ENCODE measurements around the gene AQP12B.

Gene AQP12B

DNA sequence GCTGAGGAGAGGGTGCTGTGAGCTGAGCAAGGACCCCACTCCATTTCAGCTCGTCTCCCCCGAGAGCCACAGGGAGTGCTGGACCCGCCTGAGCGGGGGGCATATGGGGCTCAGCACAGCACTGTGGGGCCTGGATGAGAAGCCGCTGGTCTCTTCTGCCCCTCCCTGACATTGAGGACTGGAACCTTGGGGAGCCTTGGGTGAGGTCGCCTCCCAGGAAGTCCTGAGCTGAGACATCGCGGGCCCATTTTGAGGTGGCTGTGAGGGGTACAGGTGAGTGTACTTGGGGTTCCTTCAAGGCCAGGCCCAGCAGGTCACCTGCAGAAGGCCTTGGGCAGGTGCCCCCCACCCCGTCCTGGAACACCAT is 5.9 kb upstream of the AQP12B start:
- Histone ChIP-seq H2AFZ (ENCODE audit: low read depth, low read length) (no peak overlapping the region), H3K36me3 (ENCODE audit: insufficient read depth, low read length) (no peaks in the 10 kb centered on the region), H3K4me2 (ENCODE audit: insufficient read depth, low read length) (no peak overlapping the region), H3K4me1 (ENCODE audit: insufficient read depth, low read length) (no peaks in the 10 kb centered on the region), H3K9me3 (ENCODE audit: insufficient read depth, low read length, severe bottlenecking) (no peaks in the 10 kb centered on the region), H3K4me3 (ENCODE audit: low read depth in 1 of 2, low read length in 2 of 2) (no peak overlapping the region), H3K9ac (ENCODE audit: low read depth, low read length) (no peak overlapping the region), H3K27me3 (ENCODE audit: insufficient read depth, low read length, poor library complexity) (peaks cover 10% of the 10 kb centered on the region), H3K27ac (ENCODE audit: low read length) (no peak overlapping the region), H3K79me2 (ENCODE audit: insufficient read depth, low read length) (no peaks in the 10 kb centered on the region), H4K20me1 (ENCODE audit: insufficient read depth, low read length) (no peaks in the 10 kb centered on the region)
- no peak for ATAC-seq (ENCODE audit: insufficient read depth, low read depth)
- TF ChIP-seq EZH2 (IDR thresholded peaks at IDR 0.05; ENCODE audit: borderline replicate concordance, low read depth, low read length, severe bottlenecking), result no peak
- TF ChIP-seq, protein P1, sequence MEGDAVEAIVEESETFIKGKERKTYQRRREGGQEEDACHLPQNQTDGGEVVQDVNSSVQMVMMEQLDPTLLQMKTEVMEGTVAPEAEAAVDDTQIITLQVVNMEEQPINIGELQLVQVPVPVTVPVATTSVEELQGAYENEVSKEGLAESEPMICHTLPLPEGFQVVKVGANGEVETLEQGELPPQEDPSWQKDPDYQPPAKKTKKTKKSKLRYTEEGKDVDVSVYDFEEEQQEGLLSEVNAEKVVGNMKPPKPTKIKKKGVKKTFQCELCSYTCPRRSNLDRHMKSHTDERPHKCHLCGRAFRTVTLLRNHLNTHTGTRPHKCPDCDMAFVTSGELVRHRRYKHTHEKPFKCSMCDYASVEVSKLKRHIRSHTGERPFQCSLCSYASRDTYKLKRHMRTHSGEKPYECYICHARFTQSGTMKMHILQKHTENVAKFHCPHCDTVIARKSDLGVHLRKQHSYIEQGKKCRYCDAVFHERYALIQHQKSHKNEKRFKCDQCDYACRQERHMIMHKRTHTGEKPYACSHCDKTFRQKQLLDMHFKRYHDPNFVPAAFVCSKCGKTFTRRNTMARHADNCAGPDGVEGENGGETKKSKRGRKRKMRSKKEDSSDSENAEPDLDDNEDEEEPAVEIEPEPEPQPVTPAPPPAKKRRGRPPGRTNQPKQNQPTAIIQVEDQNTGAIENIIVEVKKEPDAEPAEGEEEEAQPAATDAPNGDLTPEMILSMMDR (IDR thresholded peaks at IDR 0.05; ENCODE audit: borderline replicate concordance, extremely low read depth, low read length, poor library complexity, severe bottlenecking), result no peak
- no peak for DNase-seq

DNA sequence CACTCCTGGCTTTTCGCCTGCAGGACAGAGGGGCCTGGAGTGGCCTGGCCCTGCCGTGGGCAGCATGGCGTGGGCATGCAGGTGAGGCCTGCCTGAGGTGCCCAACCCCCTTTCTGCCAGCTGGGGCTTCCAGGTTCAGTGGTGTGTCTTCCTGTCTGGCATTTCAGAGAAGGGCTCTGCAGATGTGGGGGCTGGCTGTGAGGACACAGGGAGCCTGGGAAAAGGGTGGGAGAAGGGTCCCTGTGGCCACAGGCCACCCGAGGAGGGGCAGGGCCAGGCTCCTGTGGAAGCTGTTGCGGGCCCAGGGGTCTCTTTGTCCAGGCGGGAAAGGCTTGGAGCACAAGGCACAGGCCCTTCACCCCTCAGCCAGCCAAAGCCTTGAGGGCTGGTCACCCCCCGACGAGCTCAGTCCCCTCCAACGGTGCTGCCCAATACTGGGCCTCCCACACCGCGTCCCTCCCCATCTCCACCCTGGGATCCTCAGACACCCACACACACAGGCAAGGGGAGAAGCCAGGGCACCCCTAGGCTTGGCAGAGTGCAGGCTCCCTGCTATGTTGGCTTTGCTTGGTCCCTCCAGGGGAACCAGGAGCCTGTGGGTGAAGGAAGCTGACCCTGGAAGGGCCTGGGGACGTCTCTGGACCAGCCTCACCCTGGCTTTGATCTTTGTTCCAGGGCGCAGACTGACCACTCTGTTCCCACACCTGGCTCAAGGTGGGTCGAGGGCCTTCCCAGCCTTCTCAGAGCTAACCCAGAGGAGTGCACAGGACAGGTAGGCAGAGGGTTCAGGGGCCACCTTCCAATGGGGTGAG is 5.3 kb upstream of the AQP12B start:
- H3K4me3 ChIP-seq (ENCODE audit: low read depth in 1 of 2, low read length in 2 of 2), result no peak overlapping the region
- no peak overlapping the region for H2AFZ ChIP-seq (ENCODE audit: low read depth, low read length)
- TF ChIP-seq, protein P1 (IDR thresholded peaks at IDR 0.05; ENCODE audit: borderline replicate concordance, extremely low read depth, low read length, poor library complexity, severe bottlenecking), result no peak
- no peak for TF ChIP-seq EZH2 (IDR thresholded peaks at IDR 0.05; ENCODE audit: borderline replicate concordance, low read depth, low read length, severe bottlenecking)
- ATAC-seq (ENCODE audit: insufficient read depth, low read depth) (no peak), DNase-seq (no peak)
- no peaks in the 10 kb centered on the region for H4K20me1 ChIP-seq (ENCODE audit: insufficient read depth, low read length)
- H3K79me2 ChIP-seq (ENCODE audit: insufficient read depth, low read length), result no peaks in the 10 kb centered on the region
- H3K27me3 ChIP-seq (ENCODE audit: insufficient read depth, low read length, poor library complexity), result peaks cover 10% of the 10 kb centered on the region
- no peaks in the 10 kb centered on the region for H3K9me3 ChIP-seq (ENCODE audit: insufficient read depth, low read length, severe bottlenecking)
- no peak overlapping the region for H3K9ac ChIP-seq (ENCODE audit: low read depth, low read length)
- H3K4me1 ChIP-seq (ENCODE audit: insufficient read depth, low read length), result no peaks in the 10 kb centered on the region
- no peaks in the 10 kb centered on the region for H3K36me3 ChIP-seq (ENCODE audit: insufficient read depth, low read length)
- no peak overlapping the region for H3K27ac ChIP-seq (ENCODE audit: low read length)
- H3K4me2 ChIP-seq (ENCODE audit: insufficient read depth, low read length), result no peak overlapping the region

DNA sequence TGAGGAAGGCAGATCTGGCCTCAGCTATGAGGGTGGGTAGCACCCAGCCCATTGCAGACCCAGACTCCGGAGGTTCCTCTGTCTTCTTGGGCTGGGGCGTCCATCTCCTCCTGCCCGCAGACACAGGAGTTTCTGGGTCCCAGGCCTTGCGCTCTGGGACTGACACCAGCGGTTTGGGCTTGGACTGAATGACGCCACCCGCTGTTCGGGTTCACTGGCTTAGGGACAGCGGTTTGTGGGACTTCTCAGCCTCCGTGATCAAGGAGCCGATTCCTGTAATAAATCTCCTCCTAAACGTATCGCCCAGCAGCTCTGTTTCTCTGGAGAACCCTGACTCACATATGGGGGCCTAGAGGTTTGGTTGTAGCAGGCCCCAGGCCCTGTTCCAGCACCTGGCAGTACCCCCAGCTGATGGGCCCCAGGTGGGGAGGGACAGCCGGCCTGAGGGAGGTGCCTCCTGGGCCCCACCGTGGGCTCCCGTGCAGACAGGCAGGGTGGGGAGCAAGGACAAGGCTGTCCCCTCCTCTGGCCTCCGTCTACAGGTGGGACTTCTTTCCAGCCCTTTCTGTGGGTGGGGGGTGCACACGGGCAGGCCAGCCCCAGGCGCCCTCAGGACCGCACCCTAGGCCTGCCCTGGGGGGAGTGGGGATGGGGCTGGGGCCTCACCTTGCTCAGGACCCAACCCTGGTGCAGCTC is 4.5 kb upstream of the AQP12B start:
- Histone ChIP-seq H3K36me3 (ENCODE audit: insufficient read depth, low read length) (no peaks in the 10 kb centered on the region), H3K4me1 (ENCODE audit: insufficient read depth, low read length) (no peaks in the 10 kb centered on the region), H4K20me1 (ENCODE audit: insufficient read depth, low read length) (no peaks in the 10 kb centered on the region), H3K4me2 (ENCODE audit: insufficient read depth, low read length) (no peak overlapping the region), H2AFZ (ENCODE audit: low read depth, low read length) (no peak overlapping the region), H3K9ac (ENCODE audit: low read depth, low read length) (no peak overlapping the region), H3K27ac (ENCODE audit: low read length) (no peak overlapping the region), H3K9me3 (ENCODE audit: insufficient read depth, low read length, severe bottlenecking) (no peaks in the 10 kb centered on the region), H3K79me2 (ENCODE audit: insufficient read depth, low read length) (no peaks in the 10 kb centered on the region), H3K27me3 (ENCODE audit: insufficient read depth, low read length, poor library complexity) (peaks cover 10% of the 10 kb centered on the region), H3K4me3 (ENCODE audit: low read depth in 1 of 2, low read length in 2 of 2) (no peak overlapping the region)
- DNase-seq (no peak), ATAC-seq (ENCODE audit: insufficient read depth, low read depth) (no peak)
- TF ChIP-seq, protein P1 (IDR thresholded peaks at IDR 0.05; ENCODE audit: borderline replicate concordance, extremely low read depth, low read length, poor library complexity, severe bottlenecking), result no peak
- no peak for TF ChIP-seq EZH2 (IDR thresholded peaks at IDR 0.05; ENCODE audit: borderline replicate concordance, low read depth, low read length, severe bottlenecking)
